GM19397 (cell line): Measurements from ENCODE around the gene LRRC45.

ENCODE experiments used
- ATAC-seq: cut with Tn5 transposase; IDR thresholded peaks from one replicate; pipeline ENCODE4 v1.9.1; 2021; ENCODE audit warnings: mild to moderate bottlenecking, moderate library complexity; ENCODE audit not compliant: unreplicated experiment

The LRRC45 gene

DNA sequence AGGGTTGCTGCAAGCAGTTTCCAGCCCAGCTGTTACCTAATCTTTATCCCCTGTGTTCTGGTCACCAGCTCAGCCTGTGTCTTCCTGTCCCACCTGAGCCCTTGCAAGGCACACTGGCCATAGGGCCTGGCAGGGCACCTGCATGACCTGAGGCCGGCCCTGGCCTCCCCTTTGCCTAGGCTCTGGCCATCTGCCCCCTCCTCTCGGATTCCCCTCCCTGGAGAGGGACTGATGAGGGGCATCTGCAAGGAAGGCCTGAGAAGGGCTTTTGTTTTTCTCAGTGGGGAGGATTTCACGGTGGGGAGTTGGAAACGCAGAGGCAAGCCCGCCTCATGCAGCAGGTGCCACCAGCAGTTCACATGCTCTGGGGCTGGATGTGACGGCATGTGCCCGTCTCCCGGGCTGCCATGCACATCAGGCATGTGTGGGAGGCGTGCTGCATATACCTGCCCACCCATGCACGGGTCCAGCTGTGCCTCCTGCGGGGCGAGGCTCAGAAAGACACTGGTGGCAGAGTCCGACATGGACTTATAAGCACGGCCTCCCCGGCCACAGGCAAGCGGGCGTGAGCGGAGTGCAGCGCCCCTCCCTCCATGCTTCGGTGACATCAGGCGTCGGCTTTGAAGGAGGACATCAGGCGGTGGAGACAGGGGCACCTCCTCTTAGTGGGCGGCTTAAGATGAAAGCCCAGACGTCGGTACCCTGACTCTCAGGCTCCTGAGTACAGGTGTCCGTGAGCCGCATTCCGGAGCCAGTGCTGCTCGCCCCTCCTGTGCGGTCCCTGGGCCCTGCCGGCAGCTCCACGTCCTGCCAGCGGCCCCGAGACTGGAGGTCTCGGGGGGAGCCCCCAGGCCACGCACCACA, 29.1 kb upstream of the LRRC45 start:
- no peak for ATAC-seq

DNA sequence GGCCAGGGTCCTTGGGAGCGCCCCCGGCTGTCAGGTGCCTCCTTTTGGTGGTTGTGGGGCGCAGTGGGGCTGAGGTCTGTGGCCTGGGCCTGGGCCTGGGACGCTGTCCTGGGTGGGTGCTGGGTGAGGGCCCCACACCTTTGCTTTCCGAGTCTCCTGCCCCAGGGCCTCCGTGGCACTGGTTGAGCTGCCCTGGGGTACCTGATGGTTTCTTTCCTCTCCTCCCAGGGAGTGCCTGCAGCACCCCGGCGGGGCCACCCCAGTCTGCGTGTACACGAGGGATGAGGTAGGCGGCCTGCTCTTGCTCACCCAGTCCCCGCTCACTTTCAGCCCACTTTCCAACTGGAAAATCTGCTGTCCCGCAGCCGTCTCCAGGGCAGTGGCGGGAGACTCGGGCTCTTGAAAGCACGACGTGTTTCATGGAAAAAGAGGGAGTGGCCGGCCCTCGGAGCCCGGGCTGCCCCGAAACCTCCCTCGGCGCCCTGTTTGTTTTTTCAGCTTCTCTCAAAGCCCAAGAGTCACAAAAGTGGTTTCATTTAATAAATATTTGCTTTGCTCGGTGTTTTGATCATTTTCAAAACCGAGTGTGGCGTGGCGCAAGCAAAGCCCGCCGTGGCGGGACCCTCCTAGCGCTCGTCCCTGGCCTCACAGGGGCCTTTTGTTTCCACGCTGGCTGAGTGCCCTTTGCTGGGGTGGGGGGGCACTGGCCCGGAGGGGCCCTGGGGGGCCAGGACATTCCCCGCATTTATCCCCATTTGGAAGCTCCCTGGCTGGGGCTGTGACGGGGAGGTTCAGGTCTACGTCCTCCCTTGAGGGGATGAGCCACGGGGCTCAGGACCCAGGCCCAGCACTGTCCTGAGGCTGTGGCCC, 28.3 kb upstream of the LRRC45 start:
- no peak for ATAC-seq

DNA sequence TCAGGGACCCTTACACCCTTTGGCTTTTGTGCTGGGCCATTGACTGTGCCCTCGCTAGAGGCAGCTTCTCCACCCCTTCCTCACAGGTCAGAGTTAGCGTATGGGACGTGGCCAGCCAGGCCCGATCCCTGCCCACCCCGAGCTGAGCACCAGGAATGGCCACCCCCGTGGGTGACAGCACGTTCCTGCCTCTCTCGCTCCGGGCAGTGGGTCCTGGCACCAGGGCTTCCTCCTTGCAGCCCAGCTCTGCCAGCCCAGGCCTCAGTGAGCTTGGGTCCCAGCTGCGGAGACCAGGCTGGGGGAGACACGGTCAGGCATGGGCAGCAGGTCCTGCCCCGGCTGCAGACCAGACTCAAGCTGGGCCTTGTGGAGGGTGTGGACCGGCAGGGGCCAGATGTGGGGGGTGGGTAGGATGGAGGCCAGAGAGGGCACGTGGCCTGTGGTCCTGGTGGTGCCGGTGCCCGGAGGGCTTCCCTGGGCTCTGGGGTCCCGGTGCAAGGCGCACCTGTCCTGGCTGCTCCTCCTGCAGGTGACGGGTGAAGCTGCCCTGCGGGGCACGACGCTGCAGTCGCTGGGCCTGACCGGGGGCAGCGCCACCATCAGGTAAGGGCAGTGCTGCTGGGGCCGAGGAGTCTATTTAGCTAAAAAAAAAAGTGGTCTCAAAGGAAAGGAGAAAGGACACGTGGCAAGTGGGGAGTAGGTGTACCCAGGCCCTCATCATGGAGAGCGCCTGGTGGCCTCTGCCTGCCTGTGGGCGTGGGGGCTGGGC, 27.5 kb upstream of the LRRC45 start:
- no peak for ATAC-seq

DNA sequence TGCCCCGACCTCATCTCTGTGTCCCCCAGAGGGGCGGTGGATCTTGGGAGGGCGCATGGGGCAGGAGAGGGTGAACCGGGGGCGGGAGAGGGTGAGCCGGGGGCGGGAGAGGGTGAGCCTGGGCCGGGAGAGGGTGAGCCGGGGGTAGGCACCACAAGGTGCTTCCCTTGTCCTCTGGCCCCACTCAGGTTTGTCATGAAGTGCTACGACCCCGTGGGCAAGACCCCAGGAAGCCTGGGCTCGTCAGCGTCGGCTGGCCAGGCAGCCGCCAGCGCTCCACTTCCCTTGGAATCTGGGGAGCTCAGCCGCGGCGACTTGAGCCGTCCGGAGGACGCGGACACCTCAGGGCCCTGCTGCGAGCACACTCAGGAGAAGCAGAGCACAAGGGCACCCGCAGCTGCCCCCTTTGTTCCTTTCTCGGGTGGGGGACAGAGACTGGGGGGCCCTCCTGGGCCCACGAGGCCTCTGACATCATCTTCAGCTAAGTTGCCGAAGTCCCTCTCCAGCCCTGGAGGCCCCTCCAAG, 26.8 kb upstream of the LRRC45 start:
- ATAC-seq: no peak

DNA sequence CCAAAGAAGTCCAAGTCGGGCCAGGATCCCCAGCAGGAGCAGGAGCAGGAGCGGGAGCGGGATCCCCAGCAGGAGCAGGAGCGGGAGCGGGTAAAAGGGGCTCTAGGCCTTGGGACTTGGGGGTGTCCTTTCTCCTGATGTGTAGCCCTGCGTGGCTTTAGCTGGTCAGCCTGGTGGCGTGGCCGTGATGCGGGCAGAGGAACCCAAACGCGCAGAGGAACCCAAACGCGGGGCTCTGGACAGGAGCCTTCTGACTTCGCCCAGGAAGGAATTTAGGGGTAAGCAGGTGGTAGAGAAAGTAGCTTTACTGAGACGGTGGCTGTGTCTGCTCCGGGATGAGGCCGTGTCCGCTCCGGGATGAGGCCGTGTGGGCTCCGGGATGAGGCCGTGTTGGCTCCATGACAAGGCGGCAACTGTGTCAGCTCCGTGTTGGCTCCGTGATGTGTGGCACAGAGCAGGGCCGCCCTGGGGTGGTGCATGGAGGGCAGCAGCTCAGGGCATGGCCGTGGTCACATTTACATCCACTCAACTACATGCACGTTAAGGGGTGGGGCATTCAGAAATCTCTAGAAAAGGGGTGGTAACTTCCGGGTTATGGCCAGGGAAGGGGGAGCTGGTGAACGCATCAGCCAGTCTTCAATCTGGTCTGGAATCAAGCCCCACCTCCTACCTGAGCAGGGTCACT, 26.2 kb upstream of the LRRC45 start:
- no peak for ATAC-seq

DNA sequence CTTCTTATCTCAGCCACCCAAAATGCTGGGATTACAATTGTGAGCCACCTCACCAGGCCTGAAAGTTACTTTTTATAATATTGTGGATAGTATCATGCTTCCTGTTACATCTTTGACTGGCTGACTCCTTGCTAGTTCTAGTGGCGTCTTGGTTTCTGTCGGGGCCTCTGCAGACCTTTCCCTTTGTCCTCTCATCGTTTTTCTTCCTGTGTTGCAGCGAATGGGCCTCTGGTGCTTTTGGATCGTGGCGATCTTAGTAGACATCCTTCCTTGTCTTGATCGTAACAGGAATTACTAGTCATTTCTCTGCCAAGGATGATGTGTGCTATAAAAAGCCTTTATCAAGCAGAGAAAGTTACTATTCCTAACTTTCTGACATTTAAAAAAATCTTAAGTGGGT, 24.9 kb upstream of the LRRC45 start:
- no peak for ATAC-seq

DNA sequence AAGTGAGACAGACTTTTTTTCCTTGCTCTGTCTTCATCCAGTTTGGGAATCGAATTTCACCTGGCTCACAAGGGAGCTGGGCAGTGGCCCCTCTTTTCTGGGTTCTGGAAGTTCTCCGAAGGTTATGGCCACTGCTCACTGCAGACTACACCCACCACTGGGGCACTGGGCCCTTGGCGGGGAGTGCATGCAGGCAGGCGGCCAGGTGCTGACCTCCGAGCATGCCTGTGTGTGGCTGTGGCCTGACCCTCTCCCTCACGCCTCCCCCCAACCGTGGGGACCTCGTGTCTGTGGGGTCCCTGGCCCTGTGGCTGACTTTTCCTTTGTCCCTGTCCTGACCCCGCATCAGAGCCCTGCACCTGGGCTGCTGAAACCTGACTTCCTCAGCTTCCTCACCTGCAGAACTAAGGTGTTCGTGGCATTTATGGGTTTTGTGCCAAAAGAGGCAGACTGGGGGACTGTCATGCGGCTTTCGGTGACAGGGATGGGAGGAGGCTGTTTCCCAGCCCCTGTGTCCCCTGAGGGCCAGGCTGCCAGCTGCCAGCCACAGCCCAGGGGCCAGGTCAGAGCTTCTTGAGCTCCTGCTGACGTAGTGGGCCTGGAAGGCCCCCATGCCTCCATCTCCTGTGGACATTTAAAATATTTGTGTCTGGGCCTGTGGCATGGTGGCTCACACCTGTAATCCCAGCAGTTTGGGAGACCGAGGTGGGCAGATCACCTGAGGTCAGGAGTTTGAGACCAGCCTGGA, 24.2 kb upstream of the LRRC45 start:
- ATAC-seq: no peak

DNA sequence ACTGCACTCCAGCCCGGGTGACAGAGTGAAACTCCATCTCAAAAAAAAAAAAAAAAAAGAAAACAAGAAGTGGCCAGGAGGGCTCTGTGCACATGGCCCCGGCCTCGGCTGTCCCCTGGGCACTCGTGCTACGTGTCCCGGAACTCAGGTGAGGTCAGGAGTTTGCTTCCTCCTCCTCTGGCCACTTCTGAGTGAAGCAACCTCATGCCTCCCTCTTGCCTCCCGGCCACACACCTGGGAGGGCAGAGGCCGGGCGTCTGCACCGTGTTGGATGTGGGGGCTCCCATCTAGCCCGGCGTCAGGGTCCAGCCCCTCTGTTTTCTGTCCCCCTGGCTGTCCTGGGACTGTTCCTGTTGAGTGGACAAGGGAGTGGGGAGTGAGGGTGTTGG, 23.5 kb upstream of the LRRC45 start:
- ATAC-seq: no peak

DNA sequence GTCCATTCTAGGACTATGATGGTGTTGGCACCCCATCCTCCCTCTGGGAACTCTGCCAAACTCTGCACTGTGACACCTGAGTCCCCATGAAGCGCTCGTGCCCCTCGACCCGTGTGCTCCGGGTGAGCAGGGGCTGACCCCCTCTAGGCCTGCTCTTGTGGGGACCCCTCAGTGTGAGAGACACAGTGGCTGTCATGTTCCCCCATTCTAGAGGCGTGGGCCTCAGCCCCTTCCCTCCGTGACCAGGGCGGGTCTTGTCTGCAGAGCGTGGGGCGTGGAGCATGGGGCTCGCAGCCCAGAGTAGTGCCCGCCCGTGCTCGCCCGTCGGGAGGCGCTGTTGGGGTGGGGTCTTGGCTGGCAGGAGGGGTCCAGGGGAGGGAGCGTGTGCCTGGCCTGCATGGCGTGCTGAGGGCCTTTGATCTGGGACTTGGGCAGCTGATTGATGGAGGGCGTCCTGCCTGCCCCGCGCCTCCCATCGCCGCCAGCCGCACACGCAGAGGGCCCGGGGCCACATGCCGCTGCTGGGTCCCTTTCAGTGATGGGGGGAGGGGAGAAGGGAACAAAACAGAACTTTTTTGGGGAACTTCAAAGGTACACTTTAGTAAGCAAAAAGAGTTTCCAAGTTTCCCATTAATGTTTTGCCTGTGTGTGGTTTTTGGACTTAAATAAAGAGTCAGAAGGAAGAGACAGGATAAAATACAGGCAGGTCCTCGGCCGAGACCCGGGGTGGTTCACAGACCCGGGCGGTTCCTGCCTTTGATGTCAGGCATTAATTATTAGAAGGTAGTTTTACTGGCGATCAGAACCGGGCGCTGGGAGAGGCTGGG, 22.9 kb upstream of the LRRC45 start:
- ATAC-seq: no peak

DNA sequence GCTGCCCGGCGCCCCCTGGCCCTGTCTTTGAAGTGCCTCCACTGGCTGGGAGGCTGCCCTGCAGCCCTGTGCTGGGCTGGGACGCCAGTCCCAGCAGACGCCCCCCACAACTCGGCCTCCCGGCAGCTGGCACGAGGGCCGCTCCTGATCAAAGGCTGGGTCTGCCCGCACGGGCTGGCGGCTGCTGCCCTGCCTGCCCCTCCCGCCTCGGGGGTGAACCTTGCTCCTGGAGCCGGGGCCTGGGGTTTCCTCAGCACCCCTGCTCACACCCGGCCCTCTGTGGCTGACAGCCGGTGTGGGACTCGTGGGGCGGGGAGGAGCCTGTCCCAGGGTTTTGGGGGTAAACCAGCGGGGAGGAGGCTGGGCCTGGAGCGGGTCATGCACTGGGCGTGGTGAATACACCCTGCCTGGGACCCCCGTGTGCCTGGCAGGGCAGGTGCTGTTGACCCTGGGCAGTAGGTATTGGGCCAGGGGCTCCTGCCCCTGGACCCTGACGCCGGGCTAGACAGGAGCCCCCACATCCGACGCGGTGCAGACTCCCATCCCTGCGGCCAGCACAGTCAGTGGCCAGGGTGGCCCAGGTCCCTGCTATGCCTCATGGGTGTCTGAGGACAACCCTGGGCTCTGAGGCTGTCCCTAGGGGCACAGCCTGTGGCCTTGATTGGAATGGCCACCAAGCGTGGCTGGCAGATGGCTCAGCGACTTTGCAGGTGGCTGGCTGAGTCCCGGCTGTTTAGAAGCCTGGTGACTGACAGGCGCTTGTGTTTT, 22.1 kb upstream of the LRRC45 start:
- no peak for ATAC-seq

DNA sequence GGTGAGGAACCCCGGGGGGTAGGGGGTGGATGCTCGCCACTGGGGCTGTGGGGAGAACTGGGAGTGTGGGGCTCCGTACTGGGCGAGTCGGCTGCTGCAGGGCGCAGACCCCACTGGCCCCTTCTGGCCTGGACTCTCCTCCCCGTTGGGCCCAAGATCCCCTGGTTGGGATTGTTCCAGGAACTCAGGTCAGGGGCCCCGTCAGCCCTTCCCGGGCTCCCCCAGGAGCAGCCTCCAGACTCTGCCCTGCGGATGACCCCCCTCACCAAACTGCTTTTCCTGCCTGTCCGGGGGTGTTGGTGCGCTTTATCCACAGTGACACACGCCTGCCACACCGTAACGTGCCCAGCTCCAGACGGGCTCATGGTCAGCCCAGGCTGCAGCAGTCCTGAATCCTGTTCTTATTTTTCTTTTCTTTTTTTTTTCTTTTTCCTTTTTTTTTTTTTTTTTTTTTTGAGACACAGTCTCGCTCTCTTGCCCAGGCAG, 21.5 kb upstream of the LRRC45 start:
- no peak for ATAC-seq

DNA sequence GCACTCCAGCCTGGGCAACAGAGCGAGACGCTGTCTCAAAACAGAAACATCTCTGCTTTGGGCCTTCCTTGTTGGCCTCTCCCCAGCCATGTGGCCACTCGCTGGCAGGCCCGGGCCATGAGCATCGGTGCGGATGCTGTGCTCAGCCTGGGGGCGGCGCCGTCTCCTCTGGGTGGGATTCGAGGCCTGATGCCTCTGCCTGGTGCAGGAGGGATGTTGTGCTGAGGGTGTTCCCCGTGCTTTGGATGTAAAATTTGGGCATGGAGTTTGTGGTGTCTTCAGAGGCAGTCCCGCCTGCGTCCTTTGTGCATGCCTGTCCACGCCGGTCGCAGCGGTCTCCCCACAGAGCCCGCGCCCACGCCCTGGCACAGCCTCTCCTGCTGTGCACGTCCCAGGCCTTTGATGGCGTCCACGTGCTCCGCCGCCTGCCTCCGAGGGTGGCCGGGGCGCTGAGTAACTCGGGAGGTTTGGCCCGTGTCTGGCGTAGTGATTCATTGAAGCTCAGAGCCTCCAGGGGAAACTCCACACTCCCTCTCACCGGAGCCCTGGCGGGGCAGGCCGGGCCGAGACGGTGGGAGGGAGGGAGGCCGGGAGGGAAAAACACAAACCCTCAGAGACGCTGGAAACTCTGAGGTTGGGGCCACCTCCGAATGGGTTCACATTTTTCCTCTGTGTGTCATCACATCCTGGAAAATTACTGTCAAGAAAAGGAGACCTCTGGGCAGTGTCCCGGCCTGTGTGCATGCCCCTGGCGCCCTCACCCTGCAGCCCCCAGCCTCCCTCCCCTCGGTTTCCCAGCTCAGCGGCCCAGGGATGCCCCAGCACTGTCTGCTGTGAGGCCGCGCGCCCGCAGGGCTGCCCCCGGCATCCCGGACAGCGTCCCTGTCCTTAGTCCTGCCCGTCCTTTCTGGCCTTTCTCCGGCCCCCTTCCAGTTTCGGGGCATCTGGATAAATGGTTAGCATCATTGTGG, 19.4 kb upstream of the LRRC45 start:
- ATAC-seq: no peak

DNA sequence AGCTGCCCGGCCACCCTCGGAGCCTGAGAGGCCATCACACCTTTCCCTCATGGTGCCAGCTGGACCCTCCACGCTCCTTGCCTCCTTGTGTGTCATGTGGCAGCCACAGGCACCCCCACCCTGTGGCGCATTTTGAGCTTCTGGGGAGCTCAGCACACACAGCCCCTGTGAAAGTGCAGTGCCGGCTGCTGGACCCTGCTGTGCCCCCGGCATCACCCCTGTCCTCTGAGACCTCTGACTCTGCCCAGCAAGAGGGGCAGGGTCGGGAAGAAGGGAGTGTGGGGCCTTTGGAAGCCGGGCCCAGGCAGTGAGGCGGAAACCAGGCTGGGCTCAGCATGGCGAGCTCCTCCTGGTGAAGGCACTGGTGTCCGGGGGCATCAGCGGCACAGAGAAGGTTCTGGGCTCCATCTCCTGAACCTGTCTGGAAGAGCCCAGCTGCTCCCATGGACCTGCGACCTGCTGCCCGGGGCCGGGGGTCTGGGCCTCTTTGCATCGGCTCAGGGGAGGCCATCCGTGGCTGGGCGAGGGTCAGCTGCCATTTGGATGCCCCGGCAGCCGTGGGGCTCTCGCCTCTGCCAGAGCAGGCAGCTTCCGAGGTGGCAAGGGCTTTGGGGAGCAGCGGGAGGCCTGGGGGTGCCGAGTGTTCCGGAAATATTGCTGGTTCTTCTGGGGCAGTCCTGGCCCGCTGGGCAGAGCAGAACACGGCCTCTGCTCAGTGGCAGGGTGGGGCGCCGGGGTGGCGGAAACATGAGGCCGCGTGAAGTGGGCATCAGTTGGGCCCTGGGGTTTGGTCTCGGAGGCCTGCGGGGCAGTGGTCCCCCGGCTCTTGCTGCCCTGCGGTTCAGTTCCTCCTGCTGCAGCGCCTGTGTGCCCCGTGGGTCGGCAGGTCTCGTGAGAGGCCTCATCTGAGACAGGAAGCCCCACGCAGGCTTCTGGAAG, 18.3 kb upstream of the LRRC45 start:
- ATAC-seq: no peak

DNA sequence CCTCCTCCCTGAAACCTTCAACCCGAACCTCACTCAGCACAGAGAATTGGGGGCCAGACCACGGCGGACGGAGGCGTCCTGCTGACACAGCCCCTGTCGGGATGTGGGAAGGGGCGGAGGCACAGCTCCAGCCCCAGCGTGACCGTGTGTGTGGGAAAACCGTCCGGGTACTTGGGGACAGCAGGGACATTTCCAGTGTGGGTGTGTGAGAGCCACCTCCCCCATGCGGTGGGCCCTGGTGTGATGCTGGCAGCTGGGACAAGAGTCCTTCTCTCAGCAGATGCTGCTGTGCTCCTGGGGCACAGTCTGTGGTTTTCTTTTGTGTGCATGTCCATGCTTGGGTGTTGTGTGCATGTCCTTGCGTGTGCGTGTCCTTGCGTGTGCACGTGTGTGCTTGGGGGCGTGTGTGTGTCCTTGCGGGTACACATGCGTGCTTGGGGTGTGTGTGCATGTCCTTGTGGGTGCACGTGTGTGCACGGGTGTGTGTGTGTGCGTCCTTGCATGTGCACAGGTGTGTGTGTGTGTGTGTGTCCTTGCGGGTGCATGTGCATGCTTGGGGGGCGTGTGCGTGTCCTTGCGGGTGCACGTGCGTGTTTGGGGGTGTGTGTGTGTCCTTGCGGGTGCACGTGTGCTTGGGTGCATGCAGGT, 17.3 kb upstream of the LRRC45 start:
- no peak for ATAC-seq

DNA sequence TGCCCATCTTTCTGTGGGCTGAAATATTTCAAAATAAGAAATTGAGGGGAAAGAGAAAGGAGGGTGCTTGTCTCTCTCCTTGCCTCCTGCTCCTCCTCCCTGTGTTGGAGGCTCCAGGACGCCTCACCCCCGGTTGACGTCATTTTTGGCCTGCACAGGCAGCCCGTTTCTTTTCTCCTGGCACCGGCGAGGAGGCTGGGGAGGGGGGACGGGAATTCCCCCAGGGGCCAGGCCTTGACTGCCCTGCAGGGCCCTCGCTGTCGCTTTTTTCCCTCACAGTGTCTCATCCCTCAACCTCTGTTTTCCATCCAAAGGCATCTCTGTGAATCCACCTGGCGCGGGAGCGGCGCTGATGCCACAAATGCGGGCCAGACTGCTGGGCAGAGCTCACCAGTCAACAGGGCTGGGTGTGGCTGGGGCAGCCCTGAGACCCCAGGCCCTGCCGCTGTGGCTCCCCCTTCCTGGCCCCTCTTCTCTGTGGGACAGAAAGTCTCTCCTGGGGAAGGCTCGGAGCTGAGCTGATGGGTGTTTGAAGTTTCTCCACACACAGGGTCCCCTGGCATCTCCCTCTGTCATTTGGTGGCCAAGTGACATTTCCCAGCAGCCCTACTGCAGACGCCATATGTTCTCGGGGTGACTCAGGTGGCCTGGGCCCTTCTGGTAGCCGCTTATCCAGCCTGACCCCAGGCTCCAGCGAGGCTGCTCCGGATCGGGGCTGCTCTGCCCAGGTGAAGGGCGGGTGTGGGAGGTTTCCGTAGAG, 16.5 kb upstream of the LRRC45 start:
- ATAC-seq: no peak
